Astrocyte (in vitro differentiated cells and primary cell): ENCODE measurements around the gene PLD4. TPM values are rescaled to one million over a fixed set of nuclear protein-coding genes. Genes with fewer than 3 reads are reported as not detected.

ENCODE experiments used
- DNase-seq: peaks from one replicate; pipeline ENCODE4 v3.0.0-alpha.2; 2010; ENCODE audit warnings: low read depth
- FAIRE-seq: peaks from 2 replicates; lab custom pipeline; 2011; peaks lifted over from hg19 to GRCh38; lab: Jason Lieb, UNC
- H2AFZ ChIP-seq: 2 replicates; pipeline ENCODE4 v1.6.0; 2012; ENCODE audit warnings: low read depth, low read length, inconsistent platforms
- H3K27ac ChIP-seq: 2 replicates; pipeline ENCODE4 v1.5.1; 2011; ENCODE audit warnings: low read depth, low read length, inconsistent platforms
- H3K27me3 ChIP-seq: 2 replicates; pipeline ENCODE4 v1.6.0; 2011; ENCODE audit warnings: low read length, inconsistent platforms; ENCODE audit not compliant: insufficient read depth
- H3K36me3 ChIP-seq: 2 replicates; pipeline ENCODE4 v1.5.1; 2011; ENCODE audit warnings: low read length, inconsistent platforms; ENCODE audit not compliant: insufficient read depth
- H3K4me1 ChIP-seq: 2 replicates; pipeline ENCODE4 v1.5.1; 2011; ENCODE audit warnings: low read length, inconsistent platforms; ENCODE audit not compliant: insufficient read depth
- H3K4me2 ChIP-seq: 2 replicates; pipeline ENCODE4 v1.6.0; 2012; ENCODE audit warnings: low read length, inconsistent platforms
- H3K4me3 ChIP-seq: 2 replicates; pipeline ENCODE4 v1.5.1; 2011; ENCODE audit warnings: low read depth, mild to moderate bottlenecking, low read length, inconsistent platforms; ENCODE audit not compliant: insufficient read depth
- H3K79me2 ChIP-seq: 2 replicates; pipeline ENCODE4 v1.6.0; 2012; ENCODE audit warnings: mild to moderate bottlenecking, low read length, inconsistent platforms; ENCODE audit not compliant: insufficient read depth
- H3K9ac ChIP-seq: 2 replicates; pipeline ENCODE4 v1.6.0; 2012; ENCODE audit warnings: mild to moderate bottlenecking, low read length, inconsistent platforms
- H3K9me3 ChIP-seq: 2 replicates; pipeline ENCODE4 v1.5.1; 2012; ENCODE audit warnings: low read depth, mild to moderate bottlenecking, low read length, inconsistent platforms; ENCODE audit not compliant: insufficient read depth
- H4K20me1 ChIP-seq: 2 replicates; pipeline ENCODE4 v1.6.0; 2012; ENCODE audit warnings: low read length, inconsistent platforms; ENCODE audit not compliant: insufficient read depth
- H3K27ac Mint-ChIP-seq: one replicate; pipeline ENCODE4 v1.8.0; 2021; ENCODE audit warnings: mild to moderate bottlenecking, mixed read lengths; ENCODE audit not compliant: unreplicated experiment
- H3K27me3 Mint-ChIP-seq: one replicate; pipeline ENCODE4 v1.8.0; 2021; ENCODE audit warnings: low read depth, mixed read lengths; ENCODE audit not compliant: unreplicated experiment
- H3K36me3 Mint-ChIP-seq: one replicate; pipeline ENCODE4 v1.8.0; 2021; ENCODE audit warnings: low read depth, mixed read lengths; ENCODE audit not compliant: unreplicated experiment
- H3K4me1 Mint-ChIP-seq: one replicate; pipeline ENCODE4 v1.8.0; 2021; ENCODE audit warnings: low read depth, mixed read lengths; ENCODE audit not compliant: unreplicated experiment
- H3K4me3 Mint-ChIP-seq: one replicate; pipeline ENCODE4 v1.8.0; 2021; ENCODE audit warnings: mild to moderate bottlenecking, moderate library complexity, mixed read lengths; ENCODE audit not compliant: unreplicated experiment
- H3K9me3 Mint-ChIP-seq: one replicate; pipeline ENCODE4 v1.8.0; 2021; ENCODE audit warnings: mild to moderate bottlenecking, mixed read lengths; ENCODE audit not compliant: unreplicated experiment
- CTCF ChIP-seq: IDR thresholded peaks from 2 replicates; pipeline ENCODE4 v1.5.1; 2011; ENCODE audit warnings: low read depth, mild to moderate bottlenecking, inconsistent platforms, low read length, moderate library complexity; ENCODE audit not compliant: insufficient read depth
- EZH2 ChIP-seq: IDR thresholded peaks from 2 replicates; pipeline ENCODE4 v1.6.1; 2012; ENCODE audit warnings: mild to moderate bottlenecking, low read length, inconsistent platforms; ENCODE audit not compliant: insufficient read depth
- total RNA-seq: library from RNA; stranded (reverse); gene quantifications from 2 replicates; pipeline ENCODE4 v1.2.1, GENCODE V29; 2021

The PLD4 gene
- total RNA-seq, 1 donor from 2014 or later = 0.14 TPM

- FAIRE-seq (no peak), DNase-seq (no peak)
- H3K27ac ChIP-seq = no peak overlapping the region
- H2AFZ ChIP-seq = no peak overlapping the region
- Mint-ChIP-seq H3K4me3 (no peak overlapping the region), H3K36me3 (no peaks in the 10 kb centered on the region), H3K27me3 (peaks cover 7% of the 10 kb centered on the region), H3K9me3 (no peaks in the 10 kb centered on the region), H3K27ac (no peak overlapping the region), H3K4me1 (no peaks in the 10 kb centered on the region)
- no peaks in the 10 kb centered on the region for H3K79me2 ChIP-seq
- H3K36me3 ChIP-seq = no peaks in the 10 kb centered on the region
- H3K4me1 ChIP-seq = no peaks in the 10 kb centered on the region
- H3K4me2 ChIP-seq = no peak overlapping the region
- H4K20me1 ChIP-seq = no peaks in the 10 kb centered on the region
- no peak overlapping the region for H3K9ac ChIP-seq
- no peak overlapping the region for H3K4me3 ChIP-seq
- H3K9me3 ChIP-seq = no peaks in the 10 kb centered on the region
- TF ChIP-seq CTCF = no peak
- TF ChIP-seq EZH2 = no peak
- peaks cover 19% of the 10 kb centered on the region for H3K27me3 ChIP-seq
Observed at GRCh38 chr14:104919993-104920315, 4.7 kb upstream of the PLD4 start.

- Histone ChIP-seq H4K20me1 (no peaks in the 10 kb centered on the region), H3K9ac (no peak overlapping the region), H2AFZ (no peak overlapping the region), H3K9me3 (no peaks in the 10 kb centered on the region), H3K4me1 (peaks cover 10% of the 10 kb centered on the region), H3K79me2 (no peaks in the 10 kb centered on the region), H3K27ac (no peak overlapping the region), H3K36me3 (no peaks in the 10 kb centered on the region), H3K4me3 (no peak overlapping the region), H3K4me2 (no peak overlapping the region), H3K27me3 (no peaks in the 10 kb centered on the region)
- H3K27ac Mint-ChIP-seq = no peak overlapping the region
- H3K4me3 Mint-ChIP-seq = no peak overlapping the region
- H3K9me3 Mint-ChIP-seq = no peaks in the 10 kb centered on the region
- FAIRE-seq (no peak), DNase-seq (no peak)
- H3K4me1 Mint-ChIP-seq = no peaks in the 10 kb centered on the region
- H3K36me3 Mint-ChIP-seq = no peaks in the 10 kb centered on the region
- no peak for TF ChIP-seq EZH2
- H3K27me3 Mint-ChIP-seq = peaks cover 7% of the 10 kb centered on the region
Observed at GRCh38 chr14:104923640-104924420, 849 bp upstream of the PLD4 start.

GRCh38 chr14:104925214-104925854 is 655 bp downstream of the PLD4 start:
- Mint-ChIP-seq H3K9me3 (peaks cover 2% of the 10 kb centered on the region), H3K36me3 (no peaks in the 10 kb centered on the region), H3K4me1 (no peaks in the 10 kb centered on the region), H3K4me3 (no peak overlapping the region), H3K27ac (no peak overlapping the region), H3K27me3 (peaks cover 19% of the 10 kb centered on the region)
- H4K20me1 ChIP-seq = no peaks in the 10 kb centered on the region
- peaks cover 3% of the 10 kb centered on the region for H3K27me3 ChIP-seq
- FAIRE-seq = no peak
- DNase-seq = no peak
- no peak overlapping the region for H3K4me2 ChIP-seq
- no peaks in the 10 kb centered on the region for H3K79me2 ChIP-seq
- no peak overlapping the region for H2AFZ ChIP-seq
- peaks cover 10% of the 10 kb centered on the region for H3K4me1 ChIP-seq
- no peak for TF ChIP-seq CTCF
- no peak overlapping the region for H3K4me3 ChIP-seq
- no peak overlapping the region for H3K9ac ChIP-seq
- H3K36me3 ChIP-seq = no peaks in the 10 kb centered on the region
- no peaks in the 10 kb centered on the region for H3K9me3 ChIP-seq
- no peak overlapping the region for H3K27ac ChIP-seq
